Liver (tissue), 3 donors: ENCODE measurements around the gene ARHGEF16.

Source experiments
- EGR1 ChIP-seq, 2 donors: IDR thresholded peaks; 2 replicates each; pipeline ENCODE4 v1.6.1; 2016 to 2018; ENCODE audit warnings: antibody characterized with exemption in 2 of 2, low read depth in 2 of 2
- HNF4A ChIP-seq, 2 donors: conservative IDR thresholded peaks; 2 replicates each; pipeline ENCODE4 v1.6.1; 2016; ENCODE audit warnings: antibody characterized with exemption in 2 of 2, mild to moderate bottlenecking in 2 of 2
- RAD21 ChIP-seq, 2 donors: IDR thresholded peaks; 2 replicates each; pipeline ENCODE4 v1.6.1; 2016; ENCODE audit warnings: antibody characterized with exemption in 2 of 2, mild to moderate bottlenecking in 2 of 2
- SP1 ChIP-seq: IDR thresholded peaks from 2 replicates; pipeline ENCODE4 v1.6.1; 2018; ENCODE audit warnings: antibody characterized with exemption, mild to moderate bottlenecking
- TF ChIP-seq, protein P1 (sequence below): fragments of 150-350 bp; IDR thresholded peaks from 2 replicates; pipeline ENCODE4 v1.5.1; 2017; ENCODE audit warnings: improper control_type of control experiment, low read depth, low read length; ENCODE audit not compliant: missing input control
- TF ChIP-seq, protein P2 (sequence below): IDR thresholded peaks from 2 replicates; pipeline ENCODE4 v1.6.1; 2016; ENCODE audit warnings: antibody characterized with exemption
- TF ChIP-seq, protein P3 (sequence below): IDR thresholded peaks from 2 replicates; pipeline ENCODE4 v1.6.1; 2016; ENCODE audit warnings: antibody characterized with exemption
- TF ChIP-seq, protein P4 (sequence below): IDR thresholded peaks from 2 replicates; pipeline ENCODE4 v1.6.1; 2016; ENCODE audit warnings: antibody characterized with exemption, mild to moderate bottlenecking
- TF ChIP-seq, protein P5 (sequence below): IDR thresholded peaks from 2 replicates; pipeline ENCODE4 v1.6.1; 2016; ENCODE audit warnings: antibody characterized with exemption
- donor health status: healthy.
- donor health status: healthy.

DNA sequence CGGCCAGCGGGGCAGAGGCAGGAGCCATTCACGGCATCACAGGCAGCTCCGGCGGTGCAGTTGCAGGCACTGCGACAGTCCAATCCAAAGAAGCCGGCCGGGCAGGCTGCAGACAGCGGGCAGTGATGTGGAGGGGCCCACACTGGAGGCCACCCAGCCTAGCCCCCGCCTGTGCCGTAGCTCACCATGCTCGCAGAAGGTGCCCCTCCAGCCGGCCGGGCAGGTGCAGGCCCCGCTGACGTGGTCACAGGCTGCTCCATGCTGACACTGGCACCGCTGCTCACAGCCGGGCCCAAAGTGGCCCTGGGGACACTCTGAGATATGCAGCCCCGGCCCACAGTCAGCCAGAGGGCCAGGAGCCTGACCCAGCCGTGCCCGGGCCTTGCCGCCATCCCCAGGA is 45.1 kb downstream of the ARHGEF16 start:
- TF ChIP-seq, protein P1, sequence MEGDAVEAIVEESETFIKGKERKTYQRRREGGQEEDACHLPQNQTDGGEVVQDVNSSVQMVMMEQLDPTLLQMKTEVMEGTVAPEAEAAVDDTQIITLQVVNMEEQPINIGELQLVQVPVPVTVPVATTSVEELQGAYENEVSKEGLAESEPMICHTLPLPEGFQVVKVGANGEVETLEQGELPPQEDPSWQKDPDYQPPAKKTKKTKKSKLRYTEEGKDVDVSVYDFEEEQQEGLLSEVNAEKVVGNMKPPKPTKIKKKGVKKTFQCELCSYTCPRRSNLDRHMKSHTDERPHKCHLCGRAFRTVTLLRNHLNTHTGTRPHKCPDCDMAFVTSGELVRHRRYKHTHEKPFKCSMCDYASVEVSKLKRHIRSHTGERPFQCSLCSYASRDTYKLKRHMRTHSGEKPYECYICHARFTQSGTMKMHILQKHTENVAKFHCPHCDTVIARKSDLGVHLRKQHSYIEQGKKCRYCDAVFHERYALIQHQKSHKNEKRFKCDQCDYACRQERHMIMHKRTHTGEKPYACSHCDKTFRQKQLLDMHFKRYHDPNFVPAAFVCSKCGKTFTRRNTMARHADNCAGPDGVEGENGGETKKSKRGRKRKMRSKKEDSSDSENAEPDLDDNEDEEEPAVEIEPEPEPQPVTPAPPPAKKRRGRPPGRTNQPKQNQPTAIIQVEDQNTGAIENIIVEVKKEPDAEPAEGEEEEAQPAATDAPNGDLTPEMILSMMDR = no peak
- TF ChIP-seq, protein P2, sequence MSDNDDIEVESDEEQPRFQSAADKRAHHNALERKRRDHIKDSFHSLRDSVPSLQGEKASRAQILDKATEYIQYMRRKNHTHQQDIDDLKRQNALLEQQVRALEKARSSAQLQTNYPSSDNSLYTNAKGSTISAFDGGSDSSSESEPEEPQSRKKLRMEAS = no peak
- TF ChIP-seq RAD21 (IDR thresholded peaks at IDR 0.05) = no peak
- no peak for TF ChIP-seq SP1
- TF ChIP-seq HNF4A (conservative IDR thresholded peaks at IDR 0.05) = no peak
- TF ChIP-seq, protein P3, sequence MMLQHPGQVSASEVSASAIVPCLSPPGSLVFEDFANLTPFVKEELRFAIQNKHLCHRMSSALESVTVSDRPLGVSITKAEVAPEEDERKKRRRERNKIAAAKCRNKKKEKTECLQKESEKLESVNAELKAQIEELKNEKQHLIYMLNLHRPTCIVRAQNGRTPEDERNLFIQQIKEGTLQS = no peak
- TF ChIP-seq, protein P4, sequence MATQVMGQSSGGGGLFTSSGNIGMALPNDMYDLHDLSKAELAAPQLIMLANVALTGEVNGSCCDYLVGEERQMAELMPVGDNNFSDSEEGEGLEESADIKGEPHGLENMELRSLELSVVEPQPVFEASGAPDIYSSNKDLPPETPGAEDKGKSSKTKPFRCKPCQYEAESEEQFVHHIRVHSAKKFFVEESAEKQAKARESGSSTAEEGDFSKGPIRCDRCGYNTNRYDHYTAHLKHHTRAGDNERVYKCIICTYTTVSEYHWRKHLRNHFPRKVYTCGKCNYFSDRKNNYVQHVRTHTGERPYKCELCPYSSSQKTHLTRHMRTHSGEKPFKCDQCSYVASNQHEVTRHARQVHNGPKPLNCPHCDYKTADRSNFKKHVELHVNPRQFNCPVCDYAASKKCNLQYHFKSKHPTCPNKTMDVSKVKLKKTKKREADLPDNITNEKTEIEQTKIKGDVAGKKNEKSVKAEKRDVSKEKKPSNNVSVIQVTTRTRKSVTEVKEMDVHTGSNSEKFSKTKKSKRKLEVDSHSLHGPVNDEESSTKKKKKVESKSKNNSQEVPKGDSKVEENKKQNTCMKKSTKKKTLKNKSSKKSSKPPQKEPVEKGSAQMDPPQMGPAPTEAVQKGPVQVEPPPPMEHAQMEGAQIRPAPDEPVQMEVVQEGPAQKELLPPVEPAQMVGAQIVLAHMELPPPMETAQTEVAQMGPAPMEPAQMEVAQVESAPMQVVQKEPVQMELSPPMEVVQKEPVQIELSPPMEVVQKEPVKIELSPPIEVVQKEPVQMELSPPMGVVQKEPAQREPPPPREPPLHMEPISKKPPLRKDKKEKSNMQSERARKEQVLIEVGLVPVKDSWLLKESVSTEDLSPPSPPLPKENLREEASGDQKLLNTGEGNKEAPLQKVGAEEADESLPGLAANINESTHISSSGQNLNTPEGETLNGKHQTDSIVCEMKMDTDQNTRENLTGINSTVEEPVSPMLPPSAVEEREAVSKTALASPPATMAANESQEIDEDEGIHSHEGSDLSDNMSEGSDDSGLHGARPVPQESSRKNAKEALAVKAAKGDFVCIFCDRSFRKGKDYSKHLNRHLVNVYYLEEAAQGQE = no peak
- TF ChIP-seq EGR1 (IDR thresholded peaks at IDR 0.05; ENCODE audit: low read depth in 2 of 2) = no peak
- TF ChIP-seq, protein P5, sequence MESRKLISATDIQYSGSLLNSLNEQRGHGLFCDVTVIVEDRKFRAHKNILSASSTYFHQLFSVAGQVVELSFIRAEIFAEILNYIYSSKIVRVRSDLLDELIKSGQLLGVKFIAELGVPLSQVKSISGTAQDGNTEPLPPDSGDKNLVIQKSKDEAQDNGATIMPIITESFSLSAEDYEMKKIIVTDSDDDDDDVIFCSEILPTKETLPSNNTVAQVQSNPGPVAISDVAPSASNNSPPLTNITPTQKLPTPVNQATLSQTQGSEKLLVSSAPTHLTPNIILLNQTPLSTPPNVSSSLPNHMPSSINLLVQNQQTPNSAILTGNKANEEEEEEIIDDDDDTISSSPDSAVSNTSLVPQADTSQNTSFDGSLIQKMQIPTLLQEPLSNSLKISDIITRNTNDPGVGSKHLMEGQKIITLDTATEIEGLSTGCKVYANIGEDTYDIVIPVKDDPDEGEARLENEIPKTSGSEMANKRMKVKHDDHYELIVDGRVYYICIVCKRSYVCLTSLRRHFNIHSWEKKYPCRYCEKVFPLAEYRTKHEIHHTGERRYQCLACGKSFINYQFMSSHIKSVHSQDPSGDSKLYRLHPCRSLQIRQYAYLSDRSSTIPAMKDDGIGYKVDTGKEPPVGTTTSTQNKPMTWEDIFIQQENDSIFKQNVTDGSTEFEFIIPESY = no peak
